GM21423 (cell line): ENCODE results near the gene MAP2K3.
A peak's percentile ranks its signal among the peaks of the same experiment; 100 is the strongest.
"Not testable (repeated sequence)": the region's sequence is repeated elsewhere in the genome, so short reads cannot be mapped to it uniquely, and the experiment has no call there.

Source experiments
- ATAC-seq: cut with Tn5 transposase; IDR thresholded peaks from one replicate; pipeline ENCODE4 v1.9.1; 2021; ENCODE audit warnings: mild to moderate bottlenecking, moderate library complexity; ENCODE audit not compliant: unreplicated experiment

Gene MAP2K3

DNA sequence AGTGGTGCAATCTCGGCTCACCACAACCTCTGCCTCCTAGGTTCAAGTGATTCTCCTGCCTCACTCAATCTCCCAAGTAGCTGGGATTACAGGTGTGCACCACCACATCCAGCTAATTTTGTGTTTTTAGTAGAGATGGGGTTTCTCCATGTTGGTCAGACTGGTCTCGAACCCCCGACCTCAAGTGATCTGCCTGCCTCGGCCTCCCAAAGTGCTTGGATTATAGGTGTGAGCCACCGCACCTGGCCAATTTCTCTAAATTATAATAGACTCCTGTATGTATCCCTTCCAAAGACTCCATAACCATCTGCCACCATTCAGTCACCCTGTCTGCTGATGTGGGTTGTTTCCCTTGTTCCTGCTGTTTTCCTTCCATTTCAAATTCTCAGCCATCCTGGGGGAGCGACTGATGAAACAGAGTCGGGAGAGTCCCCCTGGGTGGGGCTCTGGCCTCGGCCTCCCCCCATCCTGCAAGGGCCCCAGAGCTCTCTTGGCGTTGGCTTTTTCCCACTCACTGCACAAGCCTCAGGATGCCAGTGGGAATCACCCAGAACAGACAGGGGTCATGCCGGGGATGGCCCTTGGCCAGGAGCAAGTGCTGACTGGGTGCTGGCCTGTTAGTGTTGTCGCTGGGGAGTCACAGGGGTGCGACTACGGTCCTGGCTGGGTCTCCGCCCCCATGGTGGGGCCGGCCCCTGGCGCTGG is 25.7 kb downstream of the MAP2K3 start:
- not testable (repeated sequence) for ATAC-seq

DNA sequence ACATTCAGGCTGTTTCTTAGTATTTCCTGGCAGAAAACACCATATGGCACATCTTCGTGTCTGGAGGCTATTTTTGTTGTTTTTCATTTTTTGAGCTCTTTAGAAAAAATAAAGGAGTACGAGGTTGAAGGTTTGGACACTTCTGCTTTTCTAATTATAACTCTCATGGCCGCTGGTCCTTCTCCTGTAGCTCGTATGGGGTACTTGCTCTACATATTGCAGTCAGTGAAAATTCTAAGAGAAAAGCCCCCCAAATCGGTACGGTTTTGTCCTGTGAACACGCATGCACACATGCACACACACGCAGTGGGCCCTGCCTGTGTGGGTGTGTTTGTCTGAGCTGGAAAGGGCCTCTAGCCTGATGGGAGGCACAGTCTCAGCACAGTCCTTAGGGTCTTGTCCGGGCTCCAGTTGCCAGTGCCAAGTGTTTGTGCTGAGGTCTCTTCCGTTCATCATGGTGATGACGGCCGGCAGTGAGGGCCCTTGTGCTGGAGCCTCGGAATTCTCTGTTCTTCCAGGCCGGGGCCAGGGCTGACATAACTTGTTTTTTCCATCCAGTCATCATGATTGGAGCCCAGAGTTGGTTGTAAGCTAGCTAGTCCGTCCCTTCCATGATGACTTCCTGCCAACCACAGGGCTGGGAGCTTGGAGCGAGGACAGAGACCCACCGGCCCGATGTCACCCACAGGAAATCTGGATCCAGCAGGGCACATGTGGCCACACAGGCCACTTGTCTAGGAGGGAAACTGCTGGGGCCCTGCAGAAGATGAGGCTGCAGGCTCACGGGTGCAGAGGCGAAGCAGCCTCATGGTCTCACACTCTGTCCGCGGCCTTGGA is 26.5 kb downstream of the MAP2K3 start:
- ATAC-seq: not testable (repeated sequence)

DNA sequence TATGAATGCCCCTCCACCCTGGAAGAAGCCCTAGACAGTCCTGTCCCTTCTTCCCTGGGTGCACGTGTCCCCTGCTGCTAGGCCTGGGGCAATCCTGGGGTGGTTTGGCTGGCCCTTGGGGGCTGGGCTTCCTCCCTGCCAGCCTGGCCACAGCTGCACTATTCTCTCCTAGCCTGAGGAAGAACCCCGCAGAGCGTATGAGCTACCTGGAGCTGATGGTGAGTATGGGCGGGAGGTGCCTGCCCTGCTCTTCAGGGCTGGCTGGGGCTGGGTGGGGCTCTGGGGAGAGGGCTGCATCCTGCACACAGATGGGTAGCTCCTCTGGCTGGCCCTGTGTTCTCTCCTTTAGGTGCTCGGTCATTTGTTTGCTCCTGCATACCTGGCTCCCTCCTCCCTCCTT is 28.8 kb downstream of the MAP2K3 start:
- ATAC-seq: no peak

DNA sequence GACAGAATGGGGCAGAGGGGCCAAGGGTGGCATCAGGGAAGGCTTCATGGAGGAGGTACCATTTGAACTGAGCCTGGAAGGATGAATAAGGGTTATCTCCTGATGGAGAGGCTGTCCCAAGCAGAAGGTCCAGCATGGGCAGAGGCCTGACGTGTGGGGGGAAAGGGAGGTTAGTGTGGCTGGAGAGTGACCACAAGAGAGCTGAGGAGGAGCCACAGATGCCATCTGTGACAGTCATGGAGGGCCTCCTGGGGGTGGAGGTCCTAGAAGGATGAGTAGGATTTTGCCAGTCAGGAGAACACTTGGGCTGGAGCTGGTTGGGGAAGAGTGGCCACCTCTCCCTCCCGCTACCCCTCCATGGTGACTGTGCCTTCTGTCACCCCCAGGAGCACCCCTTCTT is 29.2 kb downstream of the MAP2K3 start:
- ATAC-seq: not testable (repeated sequence)

DNA sequence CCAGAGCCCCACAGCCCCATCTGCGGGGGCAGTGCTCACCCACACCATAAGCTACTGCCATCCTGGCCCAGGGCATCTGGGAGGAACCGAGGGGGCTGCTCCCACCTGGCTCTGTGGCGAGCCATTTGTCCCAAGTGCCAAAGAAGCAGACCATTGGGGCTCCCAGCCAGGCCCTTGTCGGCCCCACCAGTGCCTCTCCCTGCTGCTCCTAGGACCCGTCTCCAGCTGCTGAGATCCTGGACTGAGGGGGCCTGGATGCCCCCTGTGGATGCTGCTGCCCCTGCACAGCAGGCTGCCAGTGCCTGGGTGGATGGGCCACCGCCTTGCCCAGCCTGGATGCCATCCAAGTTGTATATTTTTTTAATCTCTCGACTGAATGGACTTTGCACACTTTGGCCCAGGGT is 29.8 kb downstream of the MAP2K3 start:
- ATAC-seq: not testable (repeated sequence)

DNA sequence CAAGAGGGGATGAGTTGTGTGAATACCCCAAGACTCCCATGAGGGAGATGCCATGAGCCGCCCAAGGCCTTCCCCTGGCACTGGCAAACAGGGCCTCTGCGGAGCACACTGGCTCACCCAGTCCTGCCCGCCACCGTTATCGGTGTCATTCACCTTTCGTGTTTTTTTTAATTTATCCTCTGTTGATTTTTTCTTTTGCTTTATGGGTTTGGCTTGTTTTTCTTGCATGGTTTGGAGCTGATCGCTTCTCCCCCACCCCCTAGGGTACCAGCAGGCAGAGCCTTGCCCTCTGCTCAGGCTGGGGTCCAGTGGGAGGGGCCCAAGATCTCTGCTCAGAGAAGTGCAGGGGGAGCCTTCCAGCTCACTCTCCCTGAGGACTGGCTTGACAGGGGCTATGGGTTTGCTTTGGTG is 30.2 kb downstream of the MAP2K3 start:
- ATAC-seq: not testable (repeated sequence)

DNA sequence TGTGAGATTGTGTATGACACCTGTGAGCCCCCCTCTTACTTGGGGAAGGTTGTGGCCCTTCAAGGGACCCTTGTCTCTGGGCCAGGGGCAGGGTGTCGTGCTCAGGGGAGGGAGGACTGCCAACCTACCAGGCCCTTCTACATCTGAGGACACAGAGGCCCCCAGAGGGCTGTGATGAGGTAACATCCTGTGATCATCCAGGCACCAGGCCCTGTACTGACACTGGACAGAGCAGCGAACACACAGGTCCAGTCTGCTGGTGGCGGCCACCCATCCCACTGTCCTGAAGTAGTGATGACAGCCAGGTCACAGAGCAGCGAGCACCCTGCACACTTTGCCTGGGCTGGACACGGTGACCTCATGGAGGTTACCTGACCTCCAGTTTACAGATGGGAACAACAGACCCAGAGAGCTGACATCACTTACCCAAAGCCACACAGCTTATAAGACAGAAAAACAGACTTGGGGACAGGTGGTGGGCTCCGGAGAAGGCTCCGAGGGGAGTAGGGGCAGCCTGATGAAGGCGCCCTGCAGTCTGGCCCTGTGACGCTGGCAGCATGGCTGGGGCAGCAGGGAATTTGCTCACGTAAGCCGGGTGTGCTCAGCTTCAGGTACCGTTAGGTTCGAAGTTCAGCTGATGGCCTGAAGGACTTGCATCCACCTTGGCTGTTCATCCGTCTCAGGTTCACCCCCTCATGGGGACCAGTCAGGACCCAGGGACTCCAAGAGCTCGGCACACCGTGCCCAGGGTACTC is 30.9 kb downstream of the MAP2K3 start:
- not testable (repeated sequence) for ATAC-seq

DNA sequence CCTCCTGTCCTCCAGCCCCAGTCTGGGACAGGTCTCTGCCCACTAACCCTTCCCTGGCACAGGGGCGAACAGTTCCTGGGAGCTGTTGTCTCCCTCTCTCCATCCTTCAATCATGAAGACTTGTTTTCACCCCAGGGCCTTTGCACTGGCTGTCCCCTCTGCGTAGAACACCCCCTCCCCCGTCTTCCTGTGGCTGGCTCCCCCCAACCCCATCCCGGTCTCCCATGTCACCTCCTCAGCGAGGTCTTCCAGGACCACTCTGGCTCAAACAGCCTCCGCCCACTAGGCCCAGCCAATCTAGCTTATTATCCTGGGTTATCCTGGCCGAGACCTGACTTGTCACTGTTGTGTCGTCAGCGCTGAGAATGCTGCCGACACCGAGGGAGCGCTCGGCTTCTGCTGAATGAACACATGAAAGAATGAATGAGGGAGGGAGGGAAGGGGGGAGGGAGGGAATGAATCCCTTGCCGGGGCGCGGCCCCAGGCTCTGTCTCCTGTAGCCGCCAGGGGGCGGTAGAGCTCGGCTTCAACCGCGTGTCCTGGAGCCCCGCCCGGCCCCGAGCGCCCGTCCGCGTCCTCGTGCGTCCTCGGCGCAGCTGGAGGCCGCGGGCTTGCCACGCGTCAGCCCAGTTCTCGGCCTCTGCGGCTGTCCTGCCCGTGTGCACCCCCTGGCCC is 31.8 kb downstream of the MAP2K3 start:
- peak; percentile 49 for ATAC-seq

DNA sequence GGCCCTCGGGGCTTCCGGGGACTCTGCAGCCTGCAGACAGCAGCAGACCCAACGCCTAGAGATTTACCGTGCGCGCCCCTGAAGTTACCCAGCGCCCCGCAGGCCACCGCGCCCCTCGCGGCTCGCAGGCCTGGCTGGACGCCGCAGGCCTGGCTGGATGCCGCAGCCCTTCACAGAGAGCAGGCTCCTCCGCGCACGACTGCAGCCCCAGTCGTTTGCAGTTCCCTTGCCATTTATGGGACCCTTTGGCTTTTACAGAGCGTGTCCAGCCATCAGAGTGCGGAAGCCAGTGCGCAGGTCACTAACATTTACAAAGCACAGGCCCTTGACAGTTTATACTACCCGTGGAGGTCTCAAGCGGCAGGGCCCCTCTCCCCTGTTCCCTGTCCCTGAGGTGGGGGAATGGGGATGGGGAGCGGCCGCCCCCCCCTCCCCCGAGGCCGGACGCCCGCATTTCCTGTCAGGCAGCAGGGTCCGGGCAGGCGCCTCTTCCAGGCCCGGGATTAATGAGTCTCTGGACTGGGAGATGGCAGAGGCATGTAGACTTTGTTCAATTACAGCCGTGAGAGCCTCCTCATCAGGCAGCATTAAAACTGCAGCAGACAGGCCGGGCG is 32.5 kb downstream of the MAP2K3 start:
- ATAC-seq: not testable (repeated sequence)

DNA sequence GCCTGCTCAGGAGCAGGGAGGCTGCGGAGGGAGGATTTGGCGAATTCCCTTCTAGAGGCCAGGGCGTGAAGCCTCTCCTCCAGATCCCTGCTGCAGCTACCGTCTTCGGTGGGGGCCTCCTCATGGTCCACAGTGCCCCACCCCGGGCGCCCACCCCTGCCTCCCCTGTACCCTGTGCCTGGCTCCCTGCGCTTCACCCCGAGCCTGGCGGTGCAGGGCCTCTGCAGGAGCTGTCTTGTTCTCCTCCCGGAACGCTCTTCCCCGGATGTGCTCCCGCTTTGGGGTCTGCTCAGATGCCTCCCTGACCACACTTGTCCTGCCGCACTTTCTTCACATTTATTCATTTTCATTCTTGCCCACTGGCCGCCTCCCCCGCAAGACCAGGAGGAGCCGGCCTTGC is 33.3 kb downstream of the MAP2K3 start:
- ATAC-seq: not testable (repeated sequence)

DNA sequence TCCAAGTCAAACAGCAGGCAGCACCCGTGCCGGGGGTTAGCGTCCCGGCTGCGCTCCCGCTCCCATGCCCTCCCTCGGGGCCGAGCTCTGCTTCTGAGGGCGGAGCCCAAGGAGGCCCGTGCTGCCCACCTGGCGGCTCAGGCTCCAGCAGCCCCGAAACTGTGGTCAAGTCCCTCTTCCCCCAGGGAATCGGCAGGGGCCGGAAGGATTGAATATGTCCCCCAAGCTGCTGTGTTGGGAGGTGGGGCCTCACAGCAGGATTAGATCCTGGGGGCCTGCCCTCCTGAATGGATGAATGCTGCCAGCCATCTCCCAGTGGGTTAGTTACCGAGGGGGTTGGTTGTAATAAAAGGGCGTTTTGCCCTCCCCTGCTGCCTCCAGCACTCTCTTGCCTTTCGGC is 33.9 kb downstream of the MAP2K3 start:
- no peak for ATAC-seq

DNA sequence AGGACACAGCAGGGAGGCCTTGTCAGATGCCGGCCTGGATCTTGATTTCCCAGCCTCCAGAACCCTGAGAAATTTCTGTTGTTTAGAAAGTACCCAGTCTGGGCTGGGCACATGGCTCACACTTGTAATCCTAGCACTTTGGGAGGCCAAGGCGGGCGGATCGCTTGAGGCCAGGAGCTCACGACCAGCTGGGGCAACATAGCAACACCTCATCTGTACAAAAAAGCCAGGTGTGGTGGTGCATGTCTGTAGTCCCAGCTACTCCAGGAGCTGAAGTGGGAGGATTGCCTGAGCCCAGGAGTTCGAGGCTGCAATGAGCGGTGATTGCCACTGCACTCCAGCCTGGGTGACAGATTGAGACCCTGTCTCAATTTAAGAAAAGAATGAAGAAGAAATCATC is 34.3 kb downstream of the MAP2K3 start:
- ATAC-seq: not testable (repeated sequence)

DNA sequence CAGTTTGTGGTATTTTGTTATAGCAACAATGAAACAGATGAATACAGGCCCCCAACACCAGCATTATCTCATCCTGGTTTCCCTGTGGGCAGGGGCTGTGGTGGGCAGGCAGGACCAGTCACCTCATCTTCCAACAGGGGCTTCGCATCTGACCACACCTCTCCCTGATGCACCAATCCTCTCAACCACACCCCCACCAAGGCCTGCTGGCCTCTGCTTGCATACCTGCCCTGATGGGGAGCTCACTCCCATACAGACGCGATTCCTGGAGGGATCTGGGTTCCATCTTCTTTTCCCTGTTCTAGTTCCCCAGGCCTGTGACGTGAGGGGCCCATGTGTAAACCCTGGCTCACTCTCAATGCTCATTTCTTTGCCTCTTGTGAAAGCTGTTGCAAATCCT is 34.7 kb downstream of the MAP2K3 start:
- ATAC-seq: not testable (repeated sequence)

DNA sequence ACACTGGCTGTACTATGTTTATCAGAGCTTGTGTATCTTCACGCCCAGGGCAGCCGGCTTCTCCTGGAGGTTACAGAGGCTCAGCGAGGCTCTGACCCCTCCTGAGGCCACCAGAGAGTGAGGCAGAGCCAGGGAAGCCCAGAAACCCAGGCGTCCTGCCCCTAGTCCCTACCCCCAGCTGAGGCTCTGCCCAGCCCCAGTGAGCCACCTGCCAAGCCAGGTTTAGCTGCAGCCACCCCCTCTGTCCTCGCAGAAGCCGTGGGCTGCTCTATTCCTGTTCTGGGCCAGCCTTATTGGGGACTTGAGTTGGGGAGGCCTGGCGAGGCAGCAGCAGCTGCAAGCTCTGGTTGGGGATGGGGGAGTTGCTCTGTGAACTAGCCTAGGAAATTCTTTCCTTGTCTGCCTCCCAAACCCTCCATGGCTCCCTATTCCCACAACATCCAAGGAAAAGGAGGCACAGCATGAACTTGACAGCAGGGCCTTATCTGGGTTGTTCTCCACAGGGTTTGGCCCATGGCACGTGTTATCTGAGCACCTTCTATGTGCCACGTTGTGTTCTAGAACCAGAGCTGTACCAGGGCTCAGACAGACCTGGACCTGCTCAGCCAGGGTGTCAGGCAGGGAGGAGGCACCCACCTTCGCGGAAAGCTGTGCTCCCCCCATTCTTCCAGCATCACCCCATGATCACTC is 35.3 kb downstream of the MAP2K3 start:
- not testable (repeated sequence) for ATAC-seq

DNA sequence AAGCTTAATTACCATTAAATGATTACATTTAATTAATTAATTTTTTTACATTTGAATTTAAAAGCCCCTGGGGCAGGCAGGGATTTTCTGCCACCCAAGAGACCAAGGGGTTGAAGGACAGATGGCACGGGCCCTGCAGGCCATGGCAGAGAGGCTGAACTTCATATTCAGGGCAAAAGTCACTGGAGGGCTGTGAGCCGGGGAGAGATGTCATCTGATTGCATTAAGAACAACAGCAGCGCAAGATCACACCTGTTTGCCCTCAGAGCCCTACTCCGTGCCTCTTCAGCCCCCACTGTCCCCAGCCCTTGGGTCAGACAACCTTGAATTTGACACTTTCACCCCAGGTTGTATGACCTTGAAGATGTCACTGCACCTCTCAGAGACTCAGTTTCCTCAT is 35.9 kb downstream of the MAP2K3 start:
- not testable (repeated sequence) for ATAC-seq

DNA sequence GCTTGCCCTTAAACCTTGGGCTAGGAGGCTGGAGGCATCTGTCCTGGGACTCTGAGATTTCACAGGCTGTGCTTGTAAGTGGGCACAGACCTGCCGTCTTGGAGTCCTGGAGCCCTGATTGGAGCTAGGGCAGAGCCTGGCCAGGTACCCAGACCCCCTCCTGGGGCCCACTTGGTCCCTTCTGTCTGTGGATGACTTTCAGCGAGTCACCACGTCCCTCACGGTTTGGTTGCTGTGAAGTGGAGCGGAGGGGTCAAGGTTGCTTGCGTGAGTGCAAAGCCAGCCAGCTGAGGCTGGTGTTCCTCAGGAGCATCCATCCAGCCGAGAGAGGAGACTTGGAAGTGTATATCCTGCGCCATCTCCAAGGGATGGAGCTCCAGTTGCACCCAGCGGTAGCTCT is 36.5 kb downstream of the MAP2K3 start:
- not testable (repeated sequence) for ATAC-seq

DNA sequence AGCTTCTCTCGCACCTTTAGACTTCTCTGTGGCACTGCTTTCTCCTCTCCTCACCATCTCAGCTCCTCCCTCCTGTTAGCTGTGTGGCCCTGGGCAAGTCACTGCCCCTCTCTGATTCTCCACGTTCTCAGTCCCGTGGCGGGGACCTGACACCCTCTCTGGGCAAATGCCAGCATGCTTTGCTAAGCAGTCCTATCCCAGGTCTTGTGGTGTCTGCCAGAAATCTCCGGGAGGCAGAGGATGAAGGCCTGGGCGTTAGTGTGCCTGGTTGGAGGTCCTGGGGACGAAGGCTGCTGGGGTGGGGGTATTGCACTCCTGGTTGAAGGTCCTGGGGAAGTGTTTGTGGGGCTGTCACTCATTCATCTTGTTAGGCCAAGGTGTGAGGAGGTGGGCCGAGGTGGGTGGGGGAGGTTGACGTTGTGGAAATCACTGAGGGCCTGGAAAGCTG is 37.3 kb downstream of the MAP2K3 start:
- ATAC-seq: not testable (repeated sequence)

DNA sequence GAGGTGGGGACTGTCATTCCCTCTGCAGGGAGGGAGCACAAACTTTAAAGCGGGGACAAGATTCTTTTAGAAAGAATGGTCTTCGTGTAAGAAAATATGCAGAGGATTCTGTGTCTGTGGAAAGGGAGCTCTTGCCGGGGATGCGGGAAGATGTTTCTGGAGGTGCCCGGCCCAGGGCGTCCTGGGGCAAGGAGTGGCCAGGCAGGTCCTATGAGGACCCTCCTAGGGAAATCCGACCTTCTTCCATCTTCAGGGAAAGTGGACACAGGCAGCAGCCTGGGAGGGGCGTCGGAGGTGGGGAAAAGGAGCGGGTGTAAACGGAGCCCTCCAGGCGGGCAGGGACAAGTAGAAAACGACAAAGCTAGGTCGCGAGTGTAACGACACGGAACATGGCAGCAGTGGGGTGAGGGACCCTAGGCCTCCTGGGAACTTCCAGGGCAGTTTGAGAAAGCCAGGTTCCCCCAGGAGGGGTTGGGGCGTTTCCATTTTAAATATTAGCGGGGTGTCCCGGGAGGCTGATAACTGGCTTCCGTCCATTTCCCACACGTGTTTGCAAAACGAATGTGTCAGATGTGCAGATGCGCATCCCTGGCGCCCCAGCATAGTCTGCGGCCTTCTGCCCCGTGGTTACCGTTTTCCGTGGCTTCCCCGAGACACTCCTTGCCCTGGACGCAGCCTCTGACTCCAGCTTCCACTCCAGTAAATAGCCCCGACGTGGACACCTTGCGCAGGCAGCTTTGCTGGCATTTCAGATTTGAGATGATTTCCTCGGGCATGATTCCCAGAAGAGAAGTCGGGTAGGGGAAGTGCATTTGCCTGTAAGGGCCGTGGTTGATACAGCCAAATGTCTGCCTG is 39.0 kb downstream of the MAP2K3 start:
- ATAC-seq: not testable (repeated sequence)

DNA sequence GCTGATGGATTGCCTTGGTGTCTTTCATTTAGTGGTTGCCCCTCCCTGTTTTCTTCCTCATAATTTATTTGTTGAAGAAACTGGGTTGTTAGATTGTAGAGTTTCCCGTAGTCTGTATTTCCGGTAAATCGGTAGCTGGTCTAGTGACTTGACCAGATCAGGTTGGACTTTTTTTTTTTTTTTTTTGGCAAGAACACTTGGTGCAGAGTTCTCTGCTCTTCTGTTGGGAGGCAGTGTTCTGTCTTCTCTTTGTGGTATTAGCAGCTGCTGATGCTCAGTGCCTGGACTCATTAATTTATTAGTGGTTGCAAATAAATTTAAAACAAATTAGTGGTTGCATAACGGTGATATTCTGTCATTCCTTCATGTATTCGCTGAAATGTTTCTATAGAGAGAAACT is 40.2 kb downstream of the MAP2K3 start:
- ATAC-seq: not testable (repeated sequence)
